Gastrocnemius medialis (tissue), 4 donors: Measurements from ENCODE around the gene CYTH1. TPM values are rescaled to one million over a fixed set of nuclear protein-coding genes. Genes with fewer than 3 reads are reported as not detected.

ENCODE experiments used
- ATAC-seq, 2 donors: fragments of 150-250 bp; one replicate each; pipeline ENCODE4 v1.9.1; 2016
- DNase-seq, 2 donors: peaks; one replicate each; pipeline ENCODE4 v3.0.0-alpha.2; 2019
- H3K27ac ChIP-seq, 4 donors: fragments of 200-600 bp; sonication (generic); 1 replicate in 1 of 4; 2 replicates in 3 of 4; pipeline ENCODE4 v1.5.1; 2016 to 2018; ENCODE audit warnings: mild to moderate bottlenecking in 2 of 4, moderate library complexity in 1 of 4
- H3K27me3 ChIP-seq, 3 donors: fragments of 200-600 bp; sonication (generic) in 2 of 3; 1 replicate in 1 of 3; 2 replicates in 2 of 3; pipeline versions ENCODE4 v1.5.1 to v1.6.0; 2016 to 2019; ENCODE audit warnings: mild to moderate bottlenecking in 1 of 3, moderate library complexity in 1 of 3
- H3K36me3 ChIP-seq, 2 donors: fragments of 200-600 bp; sonication (generic) in 1 of 2; one replicate each; pipeline ENCODE4 v1.5.1; 2017 to 2018
- H3K4me1 ChIP-seq, 2 donors: fragments of 200-600 bp; sonication (generic) in 1 of 2; one replicate each; pipeline ENCODE4 v1.5.1; 2016 to 2017; ENCODE audit warnings: mild to moderate bottlenecking in 2 of 2
- H3K4me3 ChIP-seq, 4 donors: fragments of 200-600 bp; sonication (generic) in 3 of 4; 1 replicate in 1 of 4; 2 replicates in 3 of 4; pipeline ENCODE4 v1.5.1; 2016 to 2019; ENCODE audit warnings: mild to moderate bottlenecking in 2 of 4
- H3K9me3 ChIP-seq, 3 donors: fragments of 200-600 bp; sonication (generic) in 2 of 3; 1 replicate in 1 of 3; 2 replicates in 2 of 3; pipeline ENCODE4 v1.5.1; 2016 to 2019
- CTCF ChIP-seq, 5 experiments: fragments of 450-650 bp in 3 of 5; fragments of 200-600 bp in 2 of 5; sonication (generic) in 2 of 5; IDR thresholded peaks in 4 of 5; conservative IDR thresholded peaks in 1 of 5; 1 replicate in 4 of 5; 2 replicates in 1 of 5; pipeline ENCODE4 v1.5.1; 2016 to 2019; ENCODE audit warnings: antibody characterized with exemption in 5 of 5, mild to moderate bottlenecking in 3 of 5, moderate library complexity in 3 of 5
- POLR2A ChIP-seq, 2 donors: fragments of 450-650 bp; IDR thresholded peaks; one replicate each; pipeline ENCODE4 v1.6.1; 2017; ENCODE audit warnings: antibody characterized with exemption in 2 of 2, mild to moderate bottlenecking in 2 of 2, moderate library complexity in 2 of 2
- in situ Hi-C, 4 donors: fragments of 200-750 bp; cut with MboI; loops; one replicate each; pipeline versions ENCODE4 v1.15.0 to v1.8.0; 2017; ENCODE audit warnings: low sequenced_read_pairs in 4 of 4
- intact Hi-C: fragments of 100-400 bp; cut with DNase I; formaldehyde crosslinking; loops from one replicate; pipeline ENCODE4 v1.15.1; 2023; ENCODE audit warnings: low total_unique reads
- total RNA-seq, 4 donors: library from RNA; depleted of rRNA; stranded (reverse); fragments of >200 nt; gene quantifications; one replicate each; pipeline versions ENCODE4 v1.1.0 to v1.2.3, GENCODE V29; 2016

The CYTH1 gene
- total RNA-seq, 4 donors from 2014 or later, result 24.7 to 43.7 (median 32.4) TPM

DNA sequence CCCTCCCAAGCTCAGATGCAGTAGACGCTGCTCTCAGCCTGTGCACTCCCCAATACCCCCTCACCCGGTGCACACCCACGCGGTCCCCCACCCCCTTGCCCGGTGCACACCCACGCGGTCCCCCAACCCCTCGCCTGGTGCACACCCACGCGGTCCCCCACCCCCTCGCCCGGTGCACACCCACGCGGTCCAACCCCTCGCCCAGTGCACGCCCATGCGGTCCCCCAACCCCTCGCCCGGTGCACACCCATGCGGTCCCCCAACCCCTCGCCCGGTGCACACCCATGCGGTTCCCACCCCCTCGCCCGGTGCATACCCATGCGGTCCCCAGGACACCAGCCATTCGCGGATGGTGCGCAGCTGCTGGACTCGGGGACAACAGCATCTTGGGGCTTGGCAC lies 19.9 kb upstream of the CYTH1 start:
- H3K27me3 ChIP-seq, result no peaks in the 10 kb centered on the region
- H3K4me3 ChIP-seq, result no peak overlapping the region
- DNase-seq (no peak), ATAC-seq (no peak)
- no peak for TF ChIP-seq CTCF (IDR thresholded peaks at IDR 0.05 in 4 of 5, conservative IDR thresholded peaks at IDR 0.05 in 1 of 5)
- TF ChIP-seq POLR2A (IDR thresholded peaks at IDR 0.05), result no peak
- peaks cover 7 to 50% of the 10 kb centered on the region in 2 donors for H3K36me3 ChIP-seq
- H3K4me1 ChIP-seq, result peaks cover 4 to 6% of the 10 kb centered on the region in 2 donors
- H3K27ac ChIP-seq, result no peak overlapping the region
- intact Hi-C loops (no loop called here), in situ Hi-C loops (loop anchor here (10.0 to 25.0 kb wide), 2 partner anchors 307 to 315 kb away; no protein-coding TSS in a partner anchor)
- H3K9me3 ChIP-seq, result no peaks in the 10 kb centered on the region

DNA sequence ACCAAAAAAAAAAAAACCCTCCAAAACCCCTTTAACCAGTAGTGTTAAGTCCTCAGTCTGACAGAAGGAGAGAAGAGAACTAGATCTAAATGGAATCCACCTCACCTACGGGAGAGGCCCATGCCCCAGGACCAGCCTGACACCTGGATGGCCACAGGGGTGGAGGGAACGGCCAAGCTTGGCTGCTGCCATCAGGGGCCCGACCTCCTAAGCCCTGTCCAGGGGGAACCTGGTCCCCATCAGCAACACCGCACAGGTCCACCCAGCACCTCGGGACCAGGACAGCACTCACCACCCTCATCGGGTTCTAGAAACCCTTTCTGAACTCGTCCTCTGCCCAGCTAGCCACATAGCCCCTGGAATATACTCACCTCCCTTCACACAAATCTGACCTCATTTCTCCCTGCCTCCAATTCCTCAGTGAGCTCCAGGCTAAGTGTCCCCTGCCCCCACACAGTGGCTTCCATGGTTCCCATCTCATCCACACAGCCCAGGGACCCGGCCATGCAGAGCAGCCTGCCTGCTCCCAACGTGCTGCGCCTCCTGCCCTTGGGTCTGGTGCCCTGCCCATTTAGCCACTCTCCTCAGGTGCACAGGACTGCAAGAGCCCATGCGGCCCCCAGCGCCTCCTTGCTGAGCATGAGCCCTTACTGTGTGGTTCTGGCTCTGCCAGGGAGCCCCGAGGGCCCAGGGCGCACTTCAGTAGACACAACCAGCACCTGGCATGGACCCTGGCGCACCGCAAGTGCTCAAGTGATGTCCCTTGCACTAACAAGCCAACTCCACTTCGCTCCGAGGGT lies 18.3 kb upstream of the CYTH1 start:
- intact Hi-C loops, result no loop called here
- no peak for TF ChIP-seq CTCF (IDR thresholded peaks at IDR 0.05 in 4 of 5, conservative IDR thresholded peaks at IDR 0.05 in 1 of 5)
- no peaks in the 10 kb centered on the region for H3K27me3 ChIP-seq
- H3K9me3 ChIP-seq, result no peaks in the 10 kb centered on the region
- ATAC-seq (no peak), DNase-seq (no peak)
- in situ Hi-C loops, result loop anchor here (10.0 to 25.0 kb wide), 2 partner anchors 306 to 313 kb away; no protein-coding TSS in a partner anchor
- H3K4me3 ChIP-seq, result no peak overlapping the region
- H3K4me1 ChIP-seq, result peaks cover 16 to 23% of the 10 kb centered on the region in 2 donors
- H3K36me3 ChIP-seq, result peaks cover 2 to 48% of the 10 kb centered on the region in 2 donors
- peak overlapping the region in 1 of 4 donors; percentile 39 for H3K27ac ChIP-seq

DNA sequence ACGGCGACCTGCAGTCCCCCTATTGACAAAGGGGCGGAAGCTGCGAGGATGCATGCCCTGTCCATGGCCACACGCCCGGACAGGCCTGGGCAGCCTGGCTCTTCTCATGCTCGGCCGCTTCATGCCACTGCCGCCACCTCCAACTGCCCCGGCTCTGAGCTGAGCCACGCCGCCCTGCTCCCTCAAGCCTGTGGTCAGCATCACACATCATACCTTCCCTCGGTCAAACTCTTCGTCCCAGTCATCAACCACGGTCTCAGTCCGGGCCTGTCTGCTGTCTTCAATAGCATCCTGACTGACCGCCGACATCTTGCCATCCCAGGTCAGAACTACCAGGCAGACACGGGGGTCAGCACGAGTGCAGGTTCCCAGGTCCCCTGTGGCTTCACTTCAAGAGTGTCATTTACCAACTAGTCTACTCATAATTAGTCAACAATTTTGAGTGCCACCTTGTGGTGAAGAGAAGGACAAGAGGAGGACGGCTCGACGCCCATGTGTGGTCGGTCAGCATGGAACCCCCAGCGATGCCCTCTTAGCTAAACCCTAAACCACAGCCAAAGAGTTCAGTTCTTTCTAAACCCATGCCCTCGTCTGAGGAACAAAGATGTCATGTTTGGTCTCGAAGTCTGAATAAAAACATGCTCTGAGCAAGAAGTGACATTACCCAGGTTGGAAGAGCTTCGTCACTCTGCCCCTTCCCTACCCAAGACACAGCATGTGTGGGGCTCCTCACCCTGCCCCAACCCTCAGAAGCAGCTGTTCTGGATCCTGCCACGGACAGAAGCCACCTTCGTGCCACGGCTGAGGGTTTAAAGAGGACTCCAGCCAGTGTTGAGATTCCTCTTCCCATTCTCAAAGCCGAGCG lies 16.9 kb upstream of the CYTH1 start:
- in situ Hi-C loops, result no loop called here
- Histone ChIP-seq H3K9me3 (no peaks in the 10 kb centered on the region), H3K27me3 (no peaks in the 10 kb centered on the region), H3K36me3 (peaks cover 2 to 44% of the 10 kb centered on the region in 2 donors), H3K27ac (peak overlapping the region in 3 of 4 donors; percentile 17 to 39 (median 32)), H3K4me1 (peaks cover 28 to 32% of the 10 kb centered on the region in 2 donors), H3K4me3 (no peak overlapping the region)
- DNase-seq (no peak), ATAC-seq (peak; percentile 46 to 72)
- TF ChIP-seq CTCF (IDR thresholded peaks at IDR 0.05 in 4 of 5, conservative IDR thresholded peaks at IDR 0.05 in 1 of 5) (peak; percentile 41 to 67 (median 61)), POLR2A (IDR thresholded peaks at IDR 0.05) (no peak)
- intact Hi-C loops, result loop anchor here (1.0 to 5.0 kb wide), 3 partner anchors 38 to 302 kb away; no protein-coding TSS in a partner anchor

- no peak for TF ChIP-seq POLR2A (IDR thresholded peaks at IDR 0.05)
- no peak for TF ChIP-seq CTCF (IDR thresholded peaks at IDR 0.05 in 4 of 5, conservative IDR thresholded peaks at IDR 0.05 in 1 of 5)
- H3K4me1 ChIP-seq, result peaks cover 36 to 40% of the 10 kb centered on the region in 2 donors
- no peak for ATAC-seq
- DNase-seq, result no peak
- H3K27ac ChIP-seq, result peak overlapping the region in 2 of 4 donors; percentile 72 to 86
- in situ Hi-C loops, result no loop called here
- H3K4me3 ChIP-seq, result no peak overlapping the region
- H3K27me3 ChIP-seq, result no peaks in the 10 kb centered on the region
- no peaks in the 10 kb centered on the region for H3K9me3 ChIP-seq
- intact Hi-C loops, result loop anchor here (2.0 to 5.0 kb wide), 3 partner anchors 39 to 123 kb away; no protein-coding TSS in a partner anchor
- H3K36me3 ChIP-seq, result peaks cover 2 to 36% of the 10 kb centered on the region in 2 donors
These were observed 15.9 kb upstream of the CYTH1 start for GRCh38 chr17:78797691-78798585.
